Endothelial cell of umbilical vein (primary cell): ENCODE results near the gene NT5M. TPM values are rescaled to one million over a fixed set of nuclear protein-coding genes. Genes with fewer than 3 reads are reported as not detected.

Experiments
- BruUV-seq: library from RNA; stranded (reverse); fragments of 400-500 nt; replicated peaks from 2 replicates; lab custom pipeline; 2021; lab: Mats Ljungman, UMichigan
- CTCF ChIA-PET: fragments of 300-600, 350-600 bp; sonication (Branson Sonifier 250); formaldehyde crosslinking; loops from one replicate; lab custom pipeline; 2021; ENCODE audit warnings: antibody characterized with exemption, inconsistent platforms; lab: Charles Lee
- POLR2A ChIA-PET: fragments of 300-600, 350-600 bp; sonication (Branson Sonifier 250); formaldehyde crosslinking; loops from one replicate; lab custom pipeline; 2021; ENCODE audit warnings: antibody characterized with exemption, inconsistent platforms; lab: Charles Lee
- DNase-seq: peaks from one replicate; pipeline ENCODE4 v3.0.0-alpha.2; 2011; ENCODE audit warnings: low read depth, low spot score
- FAIRE-seq: peaks from 2 replicates; lab custom pipeline; 2011; peaks lifted over from hg19 to GRCh38; lab: Jason Lieb, UNC
- H2AFZ ChIP-seq: 2 replicates; pipeline ENCODE4 v1.6.0; 2012; ENCODE audit warnings: low read depth, low read length, control low read depth, inconsistent platforms
- H3K27ac ChIP-seq: 2 replicates; pipeline ENCODE4 v1.5.1; 2011; ENCODE audit warnings: low read depth, mild to moderate bottlenecking, control low read depth, low read length, moderate library complexity; ENCODE audit not compliant: insufficient read depth
- H3K27me3 ChIP-seq, 2 experiments: 2 replicates each; pipeline versions ENCODE4 v1.6.0 to v1.6.1; 2011; ENCODE audit warnings: low read length in 2 of 2, mixed read lengths in 1 of 2; ENCODE audit not compliant: control insufficient read depth in 2 of 2, insufficient read depth in 2 of 2
- H3K36me3 ChIP-seq, 2 experiments: 2 replicates in 1 of 2; 3 replicates in 1 of 2; pipeline ENCODE4 v1.5.1; 2011; ENCODE audit warnings: low read length in 2 of 2, mild to moderate bottlenecking in 1 of 2, moderate library complexity in 1 of 2; ENCODE audit not compliant: control insufficient read depth in 2 of 2, insufficient read depth in 2 of 2; ENCODE audit errors: extremely low read depth in 1 of 2
- H3K4me1 ChIP-seq: 3 replicates; pipeline ENCODE4 v1.5.1; 2011; ENCODE audit warnings: mild to moderate bottlenecking, low read length; ENCODE audit not compliant: control insufficient read depth, insufficient read depth; ENCODE audit errors: extremely low read depth
- H3K4me2 ChIP-seq: 2 replicates; pipeline ENCODE4 v1.6.1; 2011; ENCODE audit warnings: low read length, control low read depth, mixed read lengths; ENCODE audit not compliant: insufficient read depth
- H3K4me3 ChIP-seq, 3 experiments: fragments of 200-600 bp in 1 of 3; sonication (generic), shearing (Covaris generic) in 1 of 3; replicated peaks in 1 of 3; 2 replicates each; pipeline ENCODE4 v1.5.1; 2011 to 2016; ENCODE audit warnings: control low read depth in 3 of 3, low read length in 3 of 3, mild to moderate bottlenecking in 2 of 3, inconsistent platforms in 1 of 3, low read depth in 1 of 3, moderate library complexity in 1 of 3; ENCODE audit not compliant: insufficient read depth in 1 of 3
- H3K79me2 ChIP-seq: 2 replicates; pipeline ENCODE4 v1.6.0; 2012; ENCODE audit warnings: low read length, inconsistent platforms; ENCODE audit not compliant: control insufficient read depth, insufficient read depth
- H3K9ac ChIP-seq: replicated peaks from 2 replicates; pipeline ENCODE3; 2011; ENCODE audit warnings: low read length, control low read depth; ENCODE audit not compliant: insufficient read depth; ENCODE audit errors: extremely low read depth
- H3K9me1 ChIP-seq: replicated peaks from 3 replicates; pipeline ENCODE4 v1.6.0; 2011; ENCODE audit warnings: mild to moderate bottlenecking, low read length; ENCODE audit not compliant: control insufficient read depth, insufficient read depth; ENCODE audit errors: extremely low read depth
- H3K9me3 ChIP-seq: replicated peaks from 2 replicates; pipeline ENCODE4 v1.5.1; 2012; ENCODE audit warnings: low read length, inconsistent platforms; ENCODE audit not compliant: control insufficient read depth, insufficient read depth
- H4K20me1 ChIP-seq: replicated peaks from 2 replicates; pipeline ENCODE3; 2011; ENCODE audit warnings: mild to moderate bottlenecking, low read length; ENCODE audit not compliant: control insufficient read depth, insufficient read depth; ENCODE audit errors: extremely low read depth
- EZH2 ChIP-seq: IDR thresholded peaks from 2 replicates; pipeline ENCODE4 v1.6.1; 2012; ENCODE audit warnings: borderline replicate concordance, low read depth, mild to moderate bottlenecking, moderate library complexity, low read length, inconsistent platforms; ENCODE audit not compliant: severe bottlenecking
- FOS ChIP-seq: IDR thresholded peaks from 2 replicates; pipeline ENCODE4 v1.6.1; 2011; ENCODE audit warnings: mild to moderate bottlenecking, low read length, moderate library complexity, borderline replicate concordance; ENCODE audit not compliant: insufficient read depth
- GATA2 ChIP-seq: IDR thresholded peaks from 2 replicates; pipeline ENCODE4 v1.7.0; 2011; ENCODE audit warnings: low read depth, mild to moderate bottlenecking, moderate library complexity, mixed read lengths, low read length; ENCODE audit not compliant: insufficient read length, insufficient read depth
- MYC ChIP-seq: IDR thresholded peaks from one replicate; pipeline ENCODE4 v1.6.1; 2011; ENCODE audit warnings: mild to moderate bottlenecking, low read depth, low read length
- dilution Hi-C: fragments of 300-500 bp; cut with MboI; formaldehyde crosslinking; loops from one replicate; pipeline ENCODE4 v1.15.0; 2019; ENCODE audit warnings: low sequenced_read_pairs; ENCODE audit not compliant: extremely low pct_ligation_motif_present
- intact Hi-C: fragments of 100-400 bp; cut with micrococcal nuclease; formaldehyde crosslinking; loops from one replicate; pipeline ENCODE4 v1.10.0; 2022
- polyA plus RNA-seq, 4 experiments: library from polyadenylated mRNA; depleted of rRNA in 3 of 4; stranded (reverse) in 3 of 4; unstranded in 1 of 4; fragments of >200 nt; gene quantifications; 2 replicates each; pipeline versions ENCODE4 v1.2.1 to v1.2.3, GENCODE V29; 2011 to 2012; ENCODE audit warnings: missing spikeins in 1 of 4
- total RNA-seq: library from RNA; stranded (reverse); gene quantifications from 2 replicates; pipeline ENCODE4 v1.2.3, GENCODE V29; 2021
- TF ChIP-seq, protein P1 (sequence below), 2 donors: IDR thresholded peaks; 1 replicate in 1 of 2; 2 replicates in 1 of 2; pipeline ENCODE4 v1.5.1; 2011; ENCODE audit warnings: low read length in 2 of 2, mild to moderate bottlenecking in 2 of 2, moderate library complexity in 2 of 2, control low read depth in 1 of 2, inconsistent platforms in 1 of 2, low read depth in 1 of 2; ENCODE audit not compliant: insufficient read depth in 1 of 2; ENCODE audit errors: extremely low read depth in 1 of 2

The NT5M gene
- total and polyA plus RNA-seq, 2 donors (not counting 3 experiments of a cell fraction or from before 2014, with no cell fraction given) = 0.91 to 3.0 TPM

DNA sequence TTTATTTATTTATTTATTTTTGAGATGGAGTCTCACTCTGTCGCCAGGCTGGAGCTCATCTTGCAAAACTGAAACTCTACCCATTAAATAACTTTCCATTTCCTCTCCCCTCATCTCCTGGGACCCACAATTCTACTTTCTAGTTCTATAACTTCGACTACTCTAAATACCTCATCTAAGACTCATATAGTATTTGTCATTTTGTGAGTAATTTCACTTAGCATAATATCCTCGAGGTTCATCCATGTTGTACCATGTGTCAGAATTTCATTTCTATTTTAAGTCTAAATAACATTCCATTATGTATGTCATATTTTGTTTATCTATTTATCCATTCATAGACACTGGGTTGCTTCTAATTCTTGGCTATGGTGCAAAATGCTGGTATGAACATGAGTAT is 5.1 kb upstream of the NT5M start:
- Histone ChIP-seq H3K27ac (no peak overlapping the region), H3K36me3 (no peaks in the 10 kb centered on the region), H3K9me1 (no peaks in the 10 kb centered on the region), H3K79me2 (no peaks in the 10 kb centered on the region), H4K20me1 (no peaks in the 10 kb centered on the region), H3K4me1 (peaks cover 6% of the 10 kb centered on the region), H3K4me3 (no peak overlapping the region), H3K9me3 (no peaks in the 10 kb centered on the region), H3K4me2 (no peak overlapping the region), H3K9ac (no peak overlapping the region), H2AFZ (no peak overlapping the region), H3K27me3 (no peaks in the 10 kb centered on the region)
- TF ChIP-seq EZH2 (no peak), FOS (no peak), MYC (no peak), GATA2 (no peak)
- TF ChIP-seq, protein P1, sequence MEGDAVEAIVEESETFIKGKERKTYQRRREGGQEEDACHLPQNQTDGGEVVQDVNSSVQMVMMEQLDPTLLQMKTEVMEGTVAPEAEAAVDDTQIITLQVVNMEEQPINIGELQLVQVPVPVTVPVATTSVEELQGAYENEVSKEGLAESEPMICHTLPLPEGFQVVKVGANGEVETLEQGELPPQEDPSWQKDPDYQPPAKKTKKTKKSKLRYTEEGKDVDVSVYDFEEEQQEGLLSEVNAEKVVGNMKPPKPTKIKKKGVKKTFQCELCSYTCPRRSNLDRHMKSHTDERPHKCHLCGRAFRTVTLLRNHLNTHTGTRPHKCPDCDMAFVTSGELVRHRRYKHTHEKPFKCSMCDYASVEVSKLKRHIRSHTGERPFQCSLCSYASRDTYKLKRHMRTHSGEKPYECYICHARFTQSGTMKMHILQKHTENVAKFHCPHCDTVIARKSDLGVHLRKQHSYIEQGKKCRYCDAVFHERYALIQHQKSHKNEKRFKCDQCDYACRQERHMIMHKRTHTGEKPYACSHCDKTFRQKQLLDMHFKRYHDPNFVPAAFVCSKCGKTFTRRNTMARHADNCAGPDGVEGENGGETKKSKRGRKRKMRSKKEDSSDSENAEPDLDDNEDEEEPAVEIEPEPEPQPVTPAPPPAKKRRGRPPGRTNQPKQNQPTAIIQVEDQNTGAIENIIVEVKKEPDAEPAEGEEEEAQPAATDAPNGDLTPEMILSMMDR (IDR thresholded peaks at IDR 0.05; ENCODE audit: extremely low read depth in 1 of 2, insufficient read depth in 1 of 2, low read depth in 1 of 2, low read length in 2 of 2) = no peak
- FAIRE-seq (no peak), DNase-seq (no peak)
- ChIA-PET CTCF (no interaction called here), POLR2A (no interaction called here)
- BruUV-seq = no TSS peak
- intact Hi-C loops = no loop called here
- dilution Hi-C loops = no loop called here
